Activated T-helper 1 cell treated with anti-CD3 and anti-CD28 coated beads, Interleukin-2, amount 50 U/mL, for 16 hours (primary cell): ENCODE measurements around the gene ELF4.
A peak's percentile ranks its signal among the peaks of the same experiment; 100 is the strongest.

Experiments
- DNase-seq, 2 donors: peaks; one replicate each; pipeline ENCODE4 v3.0.0-alpha.2; 2020; ENCODE audit warnings: low read depth in 1 of 2, low spot score in 1 of 2

The ELF4 gene

GRCh38 chrX:130110379-130111219 lies at the start of gene ELF4:
TSS of gene ELF4 (minus strand) at chrX:130110497. CDS start at chrX:130081330, 29,167 bp downstream.
- peak in 1 of 2 donors; percentile 40 for DNase-seq

- DNase-seq, result no peak
These were observed 49.5 kb upstream of the ELF4 start for GRCh38 chrX:130159776-130160175.

GRCh38 chrX:130158311-130158710 lies 48.0 kb upstream of the ELF4 start:
- no peak for DNase-seq

- DNase-seq, result no peak
These were observed 45.3 kb upstream of the ELF4 start for GRCh38 chrX:130155564-130155963.

- no peak for DNase-seq
These were observed 37.3 kb upstream of the ELF4 start for GRCh38 chrX:130147631-130148030.

GRCh38 chrX:130145123-130145522 lies 34.8 kb upstream of the ELF4 start:
- no peak for DNase-seq

GRCh38 chrX:130144509-130144908 lies 34.2 kb upstream of the ELF4 start:
- no peak for DNase-seq

- no peak for DNase-seq
These were observed 29.3 kb upstream of the ELF4 start for GRCh38 chrX:130139474-130140201.

GRCh38 chrX:130136961-130137360 lies 26.7 kb upstream of the ELF4 start:
- DNase-seq, result no peak

GRCh38 chrX:130136496-130136895 lies 26.2 kb upstream of the ELF4 start:
- no peak for DNase-seq

- DNase-seq, result no peak
These were observed 20.7 kb upstream of the ELF4 start for GRCh38 chrX:130130990-130131389.

GRCh38 chrX:130125091-130125874 lies 15.0 kb upstream of the ELF4 start:
- no peak for DNase-seq

GRCh38 chrX:130124577-130124976 lies 14.3 kb upstream of the ELF4 start:
- DNase-seq, result no peak

- DNase-seq, result no peak
These were observed 11.2 kb upstream of the ELF4 start for GRCh38 chrX:130121505-130121800.

GRCh38 chrX:130120746-130121504 lies 10.6 kb upstream of the ELF4 start:
- DNase-seq, result peak; percentile 17 to 38

- DNase-seq, result no peak
These were observed 10.0 kb upstream of the ELF4 start for GRCh38 chrX:130120321-130120731.

- DNase-seq, result no peak
These were observed 9.1 kb upstream of the ELF4 start for GRCh38 chrX:130119312-130119898.

GRCh38 chrX:130118441-130119311 lies 8.4 kb upstream of the ELF4 start:
- no peak for DNase-seq

GRCh38 chrX:130117166-130117565 lies 6.9 kb upstream of the ELF4 start:
- no peak for DNase-seq
